PC-3 (cell line): ENCODE results near the gene PCGF1. TPM values are rescaled to one million over a fixed set of nuclear protein-coding genes. Genes with fewer than 3 reads are reported as not detected.
"Not testable (repeated sequence)": the region's sequence is repeated elsewhere in the genome, so short reads cannot be mapped to it uniquely, and the experiment has no call there.

Experiments used
- ATAC-seq: fragments of 200-7000 bp; cut with Tn5 transposase; 2 replicates; pipeline ENCODE4 v1.9.1; 2020; ENCODE audit warnings: mild to moderate bottlenecking, moderate library complexity
- BruUV-seq: library from RNA; stranded (reverse); fragments of 400-500 nt; replicated peaks from 2 replicates; lab custom pipeline; 2021; lab: Mats Ljungman, UMichigan
- CTCF ChIA-PET: fragments of 300-600 bp; sonication (Branson Sonifier 250); formaldehyde crosslinking; loops from one replicate; lab custom pipeline; 2022; ENCODE audit warnings: antibody characterized with exemption; lab: Charles Lee
- POLR2A ChIA-PET: fragments of 300-600 bp; sonication (Branson Sonifier 250); formaldehyde crosslinking; loops from one replicate; lab custom pipeline; 2022; ENCODE audit warnings: antibody characterized with exemption; ENCODE audit not compliant: unreplicated experiment; lab: Charles Lee
- DNase-seq: peaks from one replicate; pipeline ENCODE4 v3.0.0-alpha.2; 2015
- H2AFZ ChIP-seq: fragments of 300-600 bp; sonication (generic); 2 replicates; pipeline ENCODE4 v1.6.0; 2016; ENCODE audit warnings: antibody characterized with exemption, low read length
- H3F3A ChIP-seq: fragments of 300-600 bp; sonication (generic); one replicate; pipeline ENCODE4 v1.6.0; 2017; ENCODE audit warnings: antibody characterized with exemption, low read length, control low read depth, mild to moderate bottlenecking; ENCODE audit not compliant: unreplicated experiment
- H3K27ac ChIP-seq: fragments of 300-600 bp; sonication (generic); 2 replicates; pipeline ENCODE4 v1.5.1; 2016; ENCODE audit warnings: mild to moderate bottlenecking, low read length
- H3K27me3 ChIP-seq: fragments of 300-600 bp; sonication (generic); 2 replicates; pipeline ENCODE4 v1.6.1; 2016; ENCODE audit warnings: low read length, mixed read lengths
- H3K36me3 ChIP-seq: fragments of 300-600 bp; sonication (generic); 2 replicates; pipeline ENCODE4 v1.6.1; 2016; ENCODE audit warnings: low read depth, mixed run types, low read length, mixed read lengths
- H3K4me1 ChIP-seq: fragments of 300-600 bp; sonication (generic); 2 replicates; pipeline ENCODE4 v1.5.1; 2016; ENCODE audit warnings: low read length; ENCODE audit not compliant: insufficient read depth
- H3K4me2 ChIP-seq: fragments of 300-600 bp; sonication (generic); 2 replicates; pipeline ENCODE4 v1.6.0; 2016; ENCODE audit warnings: low read length
- H3K4me3 ChIP-seq: fragments of 300-600 bp; sonication (generic); 2 replicates; pipeline ENCODE4 v1.5.1; 2016; ENCODE audit warnings: mild to moderate bottlenecking, low read length, mixed read lengths
- H3K79me2 ChIP-seq: fragments of 300-600 bp; sonication (generic); 2 replicates; pipeline ENCODE4 v1.6.1; 2017; ENCODE audit warnings: low read length, mixed read lengths
- H3K9ac ChIP-seq: fragments of 300-600 bp; sonication (generic); 2 replicates; pipeline ENCODE4 v1.6.0; 2016; ENCODE audit warnings: mild to moderate bottlenecking, low read length
- H3K9me2 ChIP-seq: fragments of 300-600 bp; sonication (generic); replicated peaks from 2 replicates; pipeline ENCODE4 v1.6.1; 2016; ENCODE audit warnings: mixed run types, low read length, mixed read lengths
- H3K9me3 ChIP-seq: fragments of 300-600 bp; sonication (generic); 2 replicates; pipeline ENCODE4 v1.6.1; 2016; ENCODE audit warnings: low read length, mixed read lengths
- H4K20me1 ChIP-seq: fragments of 300-600 bp; sonication (generic); 2 replicates; pipeline ENCODE4 v1.6.1; 2016; ENCODE audit warnings: low read length, mixed read lengths
- EZH2 ChIP-seq: fragments of 300-600 bp; sonication (generic); IDR thresholded peaks from one replicate; pipeline ENCODE4 v1.6.1; 2017; ENCODE audit warnings: antibody characterized with exemption, mild to moderate bottlenecking, low read length; ENCODE audit not compliant: unreplicated experiment
- EZH2phosphoT487 ChIP-seq: fragments of 300-600 bp; sonication (generic); IDR thresholded peaks from 2 replicates; pipeline ENCODE4 v1.6.1; 2018; ENCODE audit warnings: mild to moderate bottlenecking, antibody characterized with exemption, low read length, borderline replicate concordance
- intact Hi-C: fragments of 100-400 bp; cut with micrococcal nuclease; formaldehyde crosslinking; loops from 2 replicates; pipeline ENCODE4 v1.9.0; 2023
- total RNA-seq: library from RNA; depleted of rRNA; stranded (reverse); fragments of >200 nt; gene quantifications from 2 replicates; pipeline ENCODE4 v1.2.3, GENCODE V29; 2014
- TF ChIP-seq, protein P1 (sequence below): fragments of 300-600 bp; sonication (generic); conservative IDR thresholded peaks from 2 replicates; pipeline ENCODE4 v1.5.1; 2017; ENCODE audit warnings: antibody characterized with exemption, low read depth, mild to moderate bottlenecking, low read length

The PCGF1 gene
- total RNA-seq, 1 experiment from 2014 or later: 35.7 TPM

- Histone ChIP-seq H3K4me3 (no peak overlapping the region), H3K9ac (no peak overlapping the region), H3K27ac (no peak overlapping the region), H3K9me2 (no peaks in the 10 kb centered on the region), H3K4me1 (peaks cover 18% of the 10 kb centered on the region), H2AFZ (no peak overlapping the region), H3K4me2 (no peak overlapping the region), H3K79me2 (peaks cover 48% of the 10 kb centered on the region), H3K27me3 (no peaks in the 10 kb centered on the region), H3F3A (no peaks in the 10 kb centered on the region), H3K36me3 (peaks cover 5% of the 10 kb centered on the region; the same call in 1 of the 2 replicates), H4K20me1 (no peaks in the 10 kb centered on the region), H3K9me3 (no peaks in the 10 kb centered on the region)
- TF ChIP-seq, protein P1, sequence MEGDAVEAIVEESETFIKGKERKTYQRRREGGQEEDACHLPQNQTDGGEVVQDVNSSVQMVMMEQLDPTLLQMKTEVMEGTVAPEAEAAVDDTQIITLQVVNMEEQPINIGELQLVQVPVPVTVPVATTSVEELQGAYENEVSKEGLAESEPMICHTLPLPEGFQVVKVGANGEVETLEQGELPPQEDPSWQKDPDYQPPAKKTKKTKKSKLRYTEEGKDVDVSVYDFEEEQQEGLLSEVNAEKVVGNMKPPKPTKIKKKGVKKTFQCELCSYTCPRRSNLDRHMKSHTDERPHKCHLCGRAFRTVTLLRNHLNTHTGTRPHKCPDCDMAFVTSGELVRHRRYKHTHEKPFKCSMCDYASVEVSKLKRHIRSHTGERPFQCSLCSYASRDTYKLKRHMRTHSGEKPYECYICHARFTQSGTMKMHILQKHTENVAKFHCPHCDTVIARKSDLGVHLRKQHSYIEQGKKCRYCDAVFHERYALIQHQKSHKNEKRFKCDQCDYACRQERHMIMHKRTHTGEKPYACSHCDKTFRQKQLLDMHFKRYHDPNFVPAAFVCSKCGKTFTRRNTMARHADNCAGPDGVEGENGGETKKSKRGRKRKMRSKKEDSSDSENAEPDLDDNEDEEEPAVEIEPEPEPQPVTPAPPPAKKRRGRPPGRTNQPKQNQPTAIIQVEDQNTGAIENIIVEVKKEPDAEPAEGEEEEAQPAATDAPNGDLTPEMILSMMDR: peak; percentile 36
- TF ChIP-seq EZH2phosphoT487: no peak
- TF ChIP-seq EZH2: no peak
- DNase-seq: no peak
- ChIA-PET CTCF (no interaction called here), POLR2A (no interaction called here)
- intact Hi-C loops: no loop called here
- no peak for ATAC-seq
- no TSS peak for BruUV-seq
These were observed 46.1 kb downstream of the PCGF1 start for GRCh38 chr2:74461187-74462053.

DNA sequence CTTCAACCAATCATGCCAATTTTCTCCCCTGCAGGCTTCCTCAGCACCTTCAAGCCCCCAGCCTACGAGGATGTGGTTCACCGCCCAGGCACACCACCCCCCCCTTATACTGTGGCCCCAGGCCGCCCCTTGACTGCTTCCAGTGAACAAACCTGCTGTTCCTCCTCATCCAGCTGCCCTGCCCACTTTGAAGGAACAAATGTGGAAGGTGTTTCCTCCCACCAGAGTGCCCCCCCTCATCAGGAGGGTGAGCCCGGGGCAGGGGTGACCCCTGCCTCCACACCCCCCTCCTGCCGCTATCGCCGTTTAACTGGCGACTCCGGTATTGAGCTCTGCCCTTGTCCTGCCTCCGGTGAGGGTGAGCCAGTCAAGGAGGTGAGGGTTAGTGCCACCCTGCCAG is 47.3 kb downstream of the PCGF1 start:
- H3K9me2 ChIP-seq, H3K36me3 ChIP-seq, H3F3A ChIP-seq, H3K27me3 ChIP-seq, H2AFZ ChIP-seq, DNase-seq, POLR2A ChIA-PET, ATAC-seq, BruUV-seq, H3K27ac ChIP-seq, H3K4me3 ChIP-seq, intact Hi-C loops, H4K20me1 ChIP-seq, H3K9me3 ChIP-seq, CTCF ChIA-PET, H3K9ac ChIP-seq: not testable (repeated sequence)
- peaks cover 50% of the 10 kb centered on the region for H3K79me2 ChIP-seq
- peaks cover 28% of the 10 kb centered on the region for H3K4me1 ChIP-seq
- 0 out of 2 replicates have a peak overlapping the region, but pooled peaks have one; percentile 100 for H3K4me2 ChIP-seq

- POLR2A ChIA-PET: not testable (repeated sequence)
These were observed 47.9 kb downstream of the PCGF1 start for GRCh38 chr2:74459503-74460118.

More at GRCh38 chr2:74459503-74460118, 47.9 kb downstream of the PCGF1 start:
- H2AFZ ChIP-seq, DNase-seq, H4K20me1 ChIP-seq, H3K9me2 ChIP-seq, H3K9ac ChIP-seq, ATAC-seq, H3F3A ChIP-seq, H3K27ac ChIP-seq, H3K9me3 ChIP-seq, H3K36me3 ChIP-seq, H3K27me3 ChIP-seq, BruUV-seq, CTCF ChIA-PET: not testable (repeated sequence)
- Histone ChIP-seq H3K4me3 (peak overlapping the region; percentile 100), H3K79me2 (peaks cover 47% of the 10 kb centered on the region), H3K4me2 (peak overlapping the region; percentile 100), H3K4me1 (peaks cover 28% of the 10 kb centered on the region)
- intact Hi-C loops: loop anchor here (5.0 kb wide), 1 partner anchor 262 kb away; the partner anchor contains the start of gene MTHFD2
